ENCODE data around the gene SCTR.

Gene SCTR

DNA sequence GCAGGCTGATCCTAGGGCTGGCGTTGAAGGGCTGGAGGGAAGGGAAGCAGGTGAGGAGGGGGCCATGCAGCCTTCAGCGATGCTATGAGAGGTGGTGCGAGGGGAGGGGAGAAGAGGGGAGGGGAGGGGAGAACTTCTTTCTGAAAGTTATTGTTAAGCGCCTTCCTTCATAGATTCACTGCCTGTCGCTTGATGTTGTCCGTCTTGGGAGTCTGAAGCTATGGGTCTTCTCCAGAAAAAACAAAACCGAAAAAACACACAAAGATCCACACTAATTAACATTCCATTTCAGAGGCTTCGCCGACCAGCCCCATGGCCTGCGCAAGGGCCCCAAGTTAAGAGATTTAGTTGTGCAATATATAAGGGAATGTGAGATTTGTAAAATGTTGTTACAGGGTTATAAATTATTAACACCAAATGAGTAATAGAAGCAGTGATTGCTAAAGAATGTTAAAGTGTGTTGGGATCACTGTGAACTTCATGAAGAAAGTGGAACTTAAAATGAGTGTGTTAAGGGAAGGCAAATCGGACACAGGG is 20.7 kb upstream of the SCTR start:
- Histone ChIP-seq H3K9me3 (ENCODE audit: control insufficient read depth, insufficient read depth, low read length) (no peaks in the 10 kb centered on the region), H3K36me3 (ENCODE audit: control insufficient read depth, insufficient read depth, low read length) (no peaks in the 10 kb centered on the region), H3K9ac (ENCODE audit: low read depth, low read length) (no peak overlapping the region), H3K4me1 (ENCODE audit: control insufficient read depth, insufficient read depth, low read length) (no peaks in the 10 kb centered on the region), H3K4me3 (ENCODE audit: low read depth, low read length) (peak overlapping the region; percentile 76), H3K27me3 (ENCODE audit: control insufficient read depth, insufficient read depth, low read length) (peaks cover 7% of the 10 kb centered on the region)

DNA sequence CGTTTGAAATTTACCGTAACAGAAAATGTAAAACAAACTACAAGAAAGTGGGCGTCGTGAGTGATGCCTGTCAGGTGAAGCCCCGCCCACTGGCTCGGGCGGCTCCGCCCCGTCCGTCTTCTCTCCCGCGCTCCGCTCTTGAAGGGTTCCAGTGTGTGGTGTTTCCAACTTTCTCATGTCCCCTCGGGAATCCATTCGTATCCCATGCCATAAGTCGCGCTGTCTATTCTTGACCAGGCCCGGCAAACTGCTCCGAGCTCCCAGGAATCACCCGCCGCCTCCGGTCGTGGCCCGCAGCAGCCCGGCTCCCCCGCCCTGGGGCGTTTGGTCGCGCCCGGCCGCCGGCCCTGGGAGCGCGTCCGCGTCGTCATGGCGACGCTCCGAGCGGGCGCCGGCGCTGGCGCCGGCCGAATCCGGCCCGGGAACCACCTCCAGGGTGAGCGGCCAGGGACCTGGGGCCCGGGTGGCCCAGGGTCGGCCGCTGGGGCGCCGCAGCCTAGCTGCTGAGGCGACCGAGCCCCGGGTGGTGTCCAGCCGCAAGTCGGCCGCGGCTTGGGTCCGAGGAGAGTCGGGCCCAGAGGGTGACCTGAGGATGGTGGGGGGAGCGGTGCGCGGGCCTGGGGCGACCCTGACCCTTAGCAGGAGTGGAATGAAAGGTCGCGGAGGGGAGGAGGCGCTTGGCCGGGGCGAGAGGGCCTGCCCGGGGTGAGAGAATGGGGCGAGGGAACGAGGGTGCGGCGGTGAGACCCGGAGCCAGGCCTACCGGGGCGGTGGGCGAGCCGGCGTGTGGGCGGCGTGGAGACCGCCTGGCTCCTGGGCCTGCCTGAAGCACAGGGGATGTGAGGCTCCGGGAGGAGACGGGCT is 20.0 kb upstream of the SCTR start, which contains the start of gene CFAP221:
Gene CFAP221, plus strand, starts transcription at position 375 of the 864 bp plus-strand sequence. CDS start 1,683 bp downstream, outside the sequence.
- Histone ChIP-seq H3K4me1 (ENCODE audit: control insufficient read depth, insufficient read depth, low read length) (no peaks in the 10 kb centered on the region), H3K9ac (ENCODE audit: low read depth, low read length) (peak within 1 kb of the TSS; percentile 96), H3K9me3 (ENCODE audit: control insufficient read depth, insufficient read depth, low read length) (no peaks in the 10 kb centered on the region), H3K36me3 (ENCODE audit: control insufficient read depth, insufficient read depth, low read length) (no peaks in the 10 kb centered on the region), H3K27me3 (ENCODE audit: control insufficient read depth, insufficient read depth, low read length) (peaks cover 7% of the 10 kb centered on the region), H3K4me3 (ENCODE audit: low read depth, low read length) (peak within 1 kb of the TSS; percentile 76)

DNA sequence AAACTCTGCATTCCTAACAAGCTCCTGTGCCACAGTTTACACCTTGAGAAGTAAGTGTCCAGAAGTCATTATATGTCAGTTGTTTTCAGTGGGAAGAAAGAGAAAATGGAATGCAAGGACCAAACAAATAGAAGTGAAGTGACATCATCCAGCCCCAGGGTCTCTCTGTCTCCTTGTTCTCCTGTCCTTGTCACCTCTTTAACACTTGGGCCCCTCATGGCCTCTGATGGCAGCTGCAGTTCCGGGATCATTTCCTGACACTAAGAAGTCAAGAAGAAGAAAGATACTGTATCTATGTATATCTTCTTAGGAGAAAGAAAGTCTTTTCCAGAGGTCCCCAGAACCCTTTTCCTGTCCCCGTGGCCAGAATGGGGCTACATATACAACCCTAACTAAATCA is 17.2 kb upstream of the SCTR start:
- peaks cover 7% of the 10 kb centered on the region for H3K27me3 ChIP-seq (ENCODE audit: control insufficient read depth, insufficient read depth, low read length)
- no peaks in the 10 kb centered on the region for H3K4me1 ChIP-seq (ENCODE audit: control insufficient read depth, insufficient read depth, low read length)
- no peaks in the 10 kb centered on the region for H3K36me3 ChIP-seq (ENCODE audit: control insufficient read depth, insufficient read depth, low read length)
- no peaks in the 10 kb centered on the region for H3K9me3 ChIP-seq (ENCODE audit: control insufficient read depth, insufficient read depth, low read length)
- no peak overlapping the region for H3K4me3 ChIP-seq (ENCODE audit: low read depth, low read length)
- no peak overlapping the region for H3K9ac ChIP-seq (ENCODE audit: low read depth, low read length)

DNA sequence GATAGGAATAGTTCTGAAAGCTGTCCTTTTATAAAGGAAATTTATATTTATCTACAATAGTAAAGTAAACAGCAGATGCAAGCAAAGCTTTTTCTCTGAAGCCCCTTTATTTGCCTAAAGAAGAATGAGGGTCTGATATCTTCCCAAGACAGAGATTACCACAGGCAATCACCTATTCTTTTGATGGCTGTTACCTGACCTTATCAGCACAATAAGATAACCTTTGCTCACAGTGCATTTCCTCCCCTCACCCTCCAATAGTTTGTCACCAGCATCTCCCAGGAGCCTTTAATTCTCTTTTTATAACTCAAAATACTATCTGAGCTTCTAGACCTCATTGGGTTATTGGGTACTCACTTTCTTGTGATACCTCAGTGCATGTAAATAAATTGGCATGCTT is 13.5 kb upstream of the SCTR start:
- Histone ChIP-seq H3K4me1 (ENCODE audit: control insufficient read depth, insufficient read depth, low read length) (no peaks in the 10 kb centered on the region), H3K36me3 (ENCODE audit: control insufficient read depth, insufficient read depth, low read length) (no peaks in the 10 kb centered on the region), H3K4me3 (ENCODE audit: low read depth, low read length) (no peak overlapping the region), H3K9me3 (ENCODE audit: control insufficient read depth, insufficient read depth, low read length) (no peaks in the 10 kb centered on the region), H3K9ac (ENCODE audit: low read depth, low read length) (no peak overlapping the region), H3K27me3 (ENCODE audit: control insufficient read depth, insufficient read depth, low read length) (no peaks in the 10 kb centered on the region)

DNA sequence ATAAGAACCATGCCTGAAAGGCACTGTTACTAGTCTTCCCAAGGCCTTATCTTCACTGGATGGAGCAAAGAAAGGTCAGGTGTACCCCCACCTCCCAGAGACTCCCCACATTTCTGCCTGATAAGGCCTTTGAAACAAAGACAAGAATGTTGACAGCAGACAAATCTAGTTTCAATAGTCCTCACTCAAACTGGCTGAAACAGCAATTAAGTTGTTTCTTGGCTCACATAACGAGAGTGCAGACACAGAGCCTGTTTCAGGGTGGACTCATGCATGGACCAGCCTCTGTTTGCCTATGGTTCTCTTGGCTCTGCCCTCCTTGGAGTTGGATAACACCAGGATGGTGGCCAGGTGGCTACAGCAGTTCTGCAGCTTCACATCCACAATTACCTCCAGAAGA is 12.4 kb upstream of the SCTR start:
- no peak overlapping the region for H3K9ac ChIP-seq (ENCODE audit: low read depth, low read length)
- H3K27me3 ChIP-seq (ENCODE audit: control insufficient read depth, insufficient read depth, low read length) = no peaks in the 10 kb centered on the region
- H3K9me3 ChIP-seq (ENCODE audit: control insufficient read depth, insufficient read depth, low read length) = no peaks in the 10 kb centered on the region
- H3K36me3 ChIP-seq (ENCODE audit: control insufficient read depth, insufficient read depth, low read length) = no peaks in the 10 kb centered on the region
- no peaks in the 10 kb centered on the region for H3K4me1 ChIP-seq (ENCODE audit: control insufficient read depth, insufficient read depth, low read length)
- H3K4me3 ChIP-seq (ENCODE audit: low read depth, low read length) = no peak overlapping the region

DNA sequence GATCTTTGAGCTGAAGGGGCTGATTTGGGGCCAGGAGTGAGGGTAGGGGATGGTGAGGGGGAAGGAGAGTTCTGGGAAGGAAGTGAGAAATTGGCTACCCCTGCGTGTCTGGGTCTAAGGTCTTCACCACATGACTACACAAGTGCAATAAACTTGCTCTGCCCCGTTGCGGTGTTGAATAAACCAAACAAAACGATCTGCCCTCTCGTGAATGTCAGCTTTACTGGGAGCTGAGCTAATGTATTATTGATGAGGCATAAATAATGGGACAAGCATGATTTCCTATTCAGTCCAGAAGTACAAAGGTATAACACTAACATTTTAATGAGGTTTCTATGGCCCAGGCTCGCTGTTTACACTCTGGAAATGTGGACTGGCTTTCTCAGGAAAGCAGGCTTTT is 11.9 kb upstream of the SCTR start:
- Histone ChIP-seq H3K4me1 (ENCODE audit: control insufficient read depth, insufficient read depth, low read length) (no peaks in the 10 kb centered on the region), H3K9ac (ENCODE audit: low read depth, low read length) (no peak overlapping the region), H3K27me3 (ENCODE audit: control insufficient read depth, insufficient read depth, low read length) (no peaks in the 10 kb centered on the region), H3K9me3 (ENCODE audit: control insufficient read depth, insufficient read depth, low read length) (no peaks in the 10 kb centered on the region), H3K4me3 (ENCODE audit: low read depth, low read length) (no peak overlapping the region), H3K36me3 (ENCODE audit: control insufficient read depth, insufficient read depth, low read length) (no peaks in the 10 kb centered on the region)

DNA sequence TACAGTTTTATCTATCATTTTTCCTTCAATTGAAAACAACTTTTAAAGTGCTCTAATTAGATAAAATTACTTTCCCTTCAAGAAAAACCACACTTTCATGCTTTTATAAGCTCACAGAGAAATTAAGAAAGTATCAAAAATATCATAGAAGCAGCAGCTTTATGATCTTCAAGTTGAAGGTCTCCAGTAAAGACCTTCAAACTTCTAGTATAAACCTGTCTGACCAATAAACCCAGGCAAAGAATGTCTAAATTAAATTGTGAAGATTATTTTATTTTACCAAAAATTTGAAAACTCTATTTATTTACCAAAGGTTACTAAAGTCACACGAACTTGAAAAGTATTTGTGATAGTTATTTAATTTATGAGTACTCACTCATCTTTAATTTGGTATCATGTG is 9.3 kb upstream of the SCTR start:
- Histone ChIP-seq H3K36me3 (ENCODE audit: control insufficient read depth, insufficient read depth, low read length) (no peaks in the 10 kb centered on the region), H3K4me1 (ENCODE audit: control insufficient read depth, insufficient read depth, low read length) (no peaks in the 10 kb centered on the region), H3K4me3 (ENCODE audit: low read depth, low read length) (no peak overlapping the region), H3K27me3 (ENCODE audit: control insufficient read depth, insufficient read depth, low read length) (no peaks in the 10 kb centered on the region), H3K9ac (ENCODE audit: low read depth, low read length) (no peak overlapping the region), H3K9me3 (ENCODE audit: control insufficient read depth, insufficient read depth, low read length) (no peaks in the 10 kb centered on the region)

DNA sequence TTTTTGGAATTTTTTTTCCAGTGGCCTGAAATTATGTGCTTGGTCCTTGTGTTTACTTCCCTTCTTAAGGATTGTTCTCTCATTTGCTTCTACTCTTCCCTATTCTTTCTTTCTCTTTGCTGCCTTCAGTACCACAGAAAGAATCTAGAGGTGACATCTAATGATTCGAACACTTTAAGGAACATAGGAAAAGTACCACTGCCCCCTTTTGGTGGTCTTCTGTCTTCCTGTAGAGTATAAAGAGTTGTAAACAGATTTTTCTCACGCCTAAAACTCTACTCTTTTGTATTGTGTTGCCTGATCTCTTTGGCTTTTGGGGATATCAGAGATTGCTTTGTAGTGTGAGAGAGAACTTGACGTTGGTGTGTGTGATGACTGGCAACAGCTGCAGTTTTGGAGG is 7.0 kb upstream of the SCTR start:
- H3K4me3 ChIP-seq (ENCODE audit: low read depth, low read length) = no peak overlapping the region
- H3K9me3 ChIP-seq (ENCODE audit: control insufficient read depth, insufficient read depth, low read length) = no peaks in the 10 kb centered on the region
- H3K9ac ChIP-seq (ENCODE audit: low read depth, low read length) = no peak overlapping the region
- peaks cover 11% of the 10 kb centered on the region for H3K4me1 ChIP-seq (ENCODE audit: control insufficient read depth, insufficient read depth, low read length)
- no peaks in the 10 kb centered on the region for H3K36me3 ChIP-seq (ENCODE audit: control insufficient read depth, insufficient read depth, low read length)
- peaks cover 4% of the 10 kb centered on the region for H3K27me3 ChIP-seq (ENCODE audit: control insufficient read depth, insufficient read depth, low read length)

DNA sequence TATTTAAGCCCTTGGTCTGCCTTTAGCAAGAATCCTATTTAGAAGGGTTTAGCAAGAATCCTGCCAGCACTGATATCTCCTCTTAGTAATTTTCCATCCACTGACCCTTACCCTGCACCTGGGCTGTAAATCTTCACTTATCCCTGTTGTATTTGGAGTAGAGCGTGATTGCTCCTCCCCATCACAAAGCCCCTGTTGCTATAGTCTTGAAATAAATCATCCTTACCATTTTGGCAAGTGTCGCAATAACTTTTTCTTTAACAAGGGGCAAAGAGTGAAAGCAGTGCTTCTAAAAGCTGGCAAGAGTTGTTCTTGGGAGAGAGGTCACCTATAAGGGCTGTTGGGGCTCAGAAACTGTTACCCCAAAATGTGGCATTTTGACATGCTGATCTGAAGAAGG is 3.7 kb upstream of the SCTR start:
- Histone ChIP-seq H3K4me1 (ENCODE audit: control insufficient read depth, insufficient read depth, low read length) (peaks cover 11% of the 10 kb centered on the region), H3K27me3 (ENCODE audit: control insufficient read depth, insufficient read depth, low read length) (peaks cover 30% of the 10 kb centered on the region), H3K4me3 (ENCODE audit: low read depth, low read length) (no peak overlapping the region), H3K9ac (ENCODE audit: low read depth, low read length) (no peak overlapping the region), H3K36me3 (ENCODE audit: control insufficient read depth, insufficient read depth, low read length) (no peaks in the 10 kb centered on the region), H3K9me3 (ENCODE audit: control insufficient read depth, insufficient read depth, low read length) (no peaks in the 10 kb centered on the region)

DNA sequence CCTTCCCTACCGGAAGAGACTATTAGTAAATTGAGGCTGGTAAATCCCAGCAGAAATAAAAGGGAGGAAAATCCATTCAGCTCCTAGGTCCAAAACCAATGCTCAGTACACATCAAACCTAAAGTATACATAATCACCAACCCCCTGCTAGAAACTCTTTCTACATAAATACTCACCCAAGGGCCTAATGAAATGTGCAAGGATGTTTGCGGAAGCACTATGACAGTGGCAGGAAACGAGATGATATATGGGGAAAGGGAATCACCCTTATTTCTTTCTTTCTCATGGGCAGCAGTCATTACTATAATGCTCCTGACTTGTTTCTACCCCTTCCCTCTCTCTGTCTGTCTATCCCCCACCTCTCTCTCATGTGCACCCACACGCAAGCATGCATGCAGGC is 1.3 kb upstream of the SCTR start:
- H3K4me3 ChIP-seq (ENCODE audit: low read depth, low read length) = no peak overlapping the region
- H3K9me3 ChIP-seq (ENCODE audit: control insufficient read depth, insufficient read depth, low read length) = no peaks in the 10 kb centered on the region
- no peak overlapping the region for H3K9ac ChIP-seq (ENCODE audit: low read depth, low read length)
- H3K4me1 ChIP-seq (ENCODE audit: control insufficient read depth, insufficient read depth, low read length) = peaks cover 11% of the 10 kb centered on the region
- H3K36me3 ChIP-seq (ENCODE audit: control insufficient read depth, insufficient read depth, low read length) = no peaks in the 10 kb centered on the region
- peaks cover 53% of the 10 kb centered on the region for H3K27me3 ChIP-seq (ENCODE audit: control insufficient read depth, insufficient read depth, low read length)

DNA sequence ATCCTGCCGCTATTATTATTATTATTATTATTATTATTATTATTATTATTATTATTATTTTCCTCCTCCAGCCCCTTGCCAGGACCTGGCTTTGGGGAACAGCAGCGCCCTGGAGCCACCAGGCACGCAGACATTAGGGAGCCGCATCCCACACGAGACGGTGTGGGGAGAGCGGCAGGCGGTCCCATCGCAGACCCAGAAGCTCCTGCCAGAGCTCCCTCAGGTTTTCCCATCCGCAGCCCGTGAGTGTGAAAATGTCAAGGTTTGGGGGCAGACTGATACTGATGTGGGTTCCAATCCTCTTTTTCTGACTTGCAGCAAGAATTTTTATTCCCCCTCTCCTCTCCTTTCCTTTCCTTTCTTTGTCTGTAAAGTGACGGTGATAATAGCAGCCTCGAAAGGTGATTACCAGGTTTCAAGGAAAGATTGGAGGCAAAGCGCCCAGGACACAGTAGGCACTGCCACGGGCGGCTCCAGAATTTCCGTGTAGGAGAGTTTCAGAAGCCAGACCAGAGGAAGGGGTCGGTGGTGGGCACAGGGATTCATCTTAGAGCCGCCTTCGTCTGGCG is 816 bp downstream of the SCTR start:
- no peaks in the 10 kb centered on the region for H3K36me3 ChIP-seq (ENCODE audit: control insufficient read depth, insufficient read depth, low read length)
- H3K9ac ChIP-seq (ENCODE audit: low read depth, low read length) = no peak overlapping the region
- H3K9me3 ChIP-seq (ENCODE audit: control insufficient read depth, insufficient read depth, low read length) = no peaks in the 10 kb centered on the region
- H3K4me1 ChIP-seq (ENCODE audit: control insufficient read depth, insufficient read depth, low read length) = peaks cover 11% of the 10 kb centered on the region
- H3K27me3 ChIP-seq (ENCODE audit: control insufficient read depth, insufficient read depth, low read length) = peaks cover 55% of the 10 kb centered on the region
- H3K4me3 ChIP-seq (ENCODE audit: low read depth, low read length) = peak overlapping the region; percentile 61

DNA sequence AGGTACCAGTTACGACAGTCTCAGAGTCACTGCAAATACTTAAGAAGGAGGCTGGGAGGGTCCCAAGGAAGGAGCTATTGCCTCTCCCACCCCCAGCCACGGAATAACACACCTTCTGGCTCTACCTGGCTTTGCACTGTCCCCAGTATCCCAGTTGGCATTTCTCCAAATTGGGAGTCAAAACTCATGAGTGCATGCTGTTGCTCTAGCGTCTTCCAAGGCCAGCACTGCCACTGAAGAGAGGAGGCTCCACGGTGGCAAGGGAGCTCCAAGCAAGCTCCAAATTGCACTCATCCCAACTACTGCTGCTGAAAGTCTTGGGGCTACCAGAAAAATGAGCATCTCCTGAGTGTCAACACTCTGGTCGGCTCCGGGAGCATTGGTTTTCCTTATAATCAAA is 1.6 kb downstream of the SCTR start:
- peaks cover 10% of the 10 kb centered on the region for H3K4me1 ChIP-seq (ENCODE audit: control insufficient read depth, insufficient read depth, low read length)
- no peaks in the 10 kb centered on the region for H3K36me3 ChIP-seq (ENCODE audit: control insufficient read depth, insufficient read depth, low read length)
- H3K27me3 ChIP-seq (ENCODE audit: control insufficient read depth, insufficient read depth, low read length) = peaks cover 55% of the 10 kb centered on the region
- H3K9ac ChIP-seq (ENCODE audit: low read depth, low read length) = no peak overlapping the region
- no peaks in the 10 kb centered on the region for H3K9me3 ChIP-seq (ENCODE audit: control insufficient read depth, insufficient read depth, low read length)
- no peak overlapping the region for H3K4me3 ChIP-seq (ENCODE audit: low read depth, low read length)

All from iPS-15b (cell line).